HG03521 (cell line): Measurements from ENCODE around the gene NUP62CL.
A peak's percentile ranks its signal among the peaks of the same experiment; 100 is the strongest.

ENCODE experiments used
- ATAC-seq: cut with Tn5 transposase; IDR thresholded peaks from one replicate; pipeline ENCODE4 v1.9.1; 2021; ENCODE audit warnings: mild to moderate bottlenecking, moderate library complexity; ENCODE audit not compliant: unreplicated experiment

The NUP62CL gene

DNA sequence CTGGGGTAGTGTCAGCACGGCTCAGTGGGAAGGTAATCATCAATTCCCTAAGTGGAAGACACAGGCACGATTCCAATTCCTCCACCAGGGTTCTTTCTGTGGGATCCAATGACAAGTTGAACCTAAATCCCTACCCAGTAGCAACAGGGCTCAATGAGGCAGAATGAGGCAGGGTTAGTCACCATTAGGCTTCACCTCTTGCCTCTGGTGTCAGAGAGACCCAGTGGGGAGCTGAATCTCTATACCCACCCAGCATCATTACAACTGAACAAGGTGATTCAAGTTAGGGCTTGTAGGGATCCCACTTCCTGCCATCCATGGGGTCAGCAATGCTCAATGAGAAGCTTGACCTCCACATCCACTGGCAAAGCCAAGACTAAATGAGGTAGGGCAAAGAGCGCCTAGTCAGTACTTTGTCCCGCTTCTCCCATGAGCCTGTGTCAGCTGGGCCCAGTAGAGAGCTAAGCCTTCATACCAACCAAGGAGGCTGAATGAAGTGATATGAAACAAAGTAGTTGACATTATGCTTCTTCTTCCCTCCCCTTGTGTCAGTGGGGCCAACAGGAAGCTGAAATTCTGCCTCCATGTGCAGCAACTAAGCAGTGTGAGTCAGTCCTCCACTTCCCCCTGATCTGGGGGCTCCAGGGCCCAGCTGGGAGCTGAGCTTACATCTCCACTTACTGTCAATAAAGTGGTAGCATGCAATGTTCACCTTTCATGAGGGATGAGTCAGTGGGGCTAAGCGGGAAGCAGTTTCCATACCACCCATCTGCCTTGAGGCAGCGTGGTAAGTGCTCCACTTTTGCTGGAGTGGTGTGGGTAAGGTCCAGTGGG is 51.2 kb downstream of the NUP62CL start:
- ATAC-seq: no peak

DNA sequence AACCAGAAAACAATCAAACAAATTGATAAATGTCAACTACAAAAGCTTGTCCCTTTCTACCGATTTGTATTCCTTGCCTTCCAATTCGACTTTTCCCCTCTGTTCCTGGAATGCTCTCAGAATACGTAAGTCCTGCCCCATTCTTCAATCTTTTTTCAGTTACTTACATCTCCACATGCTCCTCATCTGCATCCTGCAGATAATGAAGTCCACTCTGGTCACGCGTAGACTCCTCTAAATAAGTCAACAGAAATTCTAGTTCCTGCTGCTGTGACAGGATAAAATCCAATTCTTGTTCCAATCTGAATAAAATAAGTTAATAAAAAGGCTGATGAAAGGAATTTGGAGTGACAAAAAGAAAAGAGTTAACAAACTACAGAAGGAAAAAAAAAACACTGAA is 53.2 kb downstream of the NUP62CL start:
- ATAC-seq: no peak

DNA sequence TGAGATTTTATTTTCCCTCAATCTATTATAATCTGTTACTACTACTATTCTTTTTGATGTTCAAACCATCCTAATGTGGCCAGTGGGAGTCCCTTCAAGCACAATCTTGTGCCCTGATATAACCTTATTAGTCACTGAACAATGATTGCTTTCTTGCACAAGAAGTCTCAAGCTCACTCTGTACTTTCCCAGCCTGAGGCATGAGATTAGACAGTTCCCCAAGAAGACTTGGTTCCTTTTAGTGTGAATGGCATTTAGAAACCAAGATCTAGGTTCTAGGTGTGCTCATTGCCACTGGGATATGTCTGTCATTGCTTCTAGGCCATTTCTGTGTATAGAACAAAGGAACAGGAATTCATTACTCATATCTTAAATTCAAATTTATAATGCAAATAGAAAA is 59.6 kb downstream of the NUP62CL start:
- ATAC-seq: no peak

DNA sequence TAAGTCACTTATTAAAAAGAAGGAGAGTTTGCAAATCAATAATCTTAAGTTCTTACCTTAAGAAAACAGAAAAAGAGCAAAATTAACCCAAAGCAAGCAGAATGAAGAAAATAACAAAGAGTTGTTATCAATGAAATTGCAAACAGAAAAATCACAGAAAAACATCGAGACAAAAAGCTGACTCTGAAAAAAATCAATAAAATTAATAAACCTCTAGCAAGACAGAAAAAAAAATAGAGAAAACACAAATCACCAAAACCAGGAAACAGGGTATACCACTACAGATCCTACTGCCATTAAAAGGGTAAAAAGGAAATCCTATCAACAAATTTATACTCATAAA is 70.3 kb downstream of the NUP62CL start:
- ATAC-seq: no peak

DNA sequence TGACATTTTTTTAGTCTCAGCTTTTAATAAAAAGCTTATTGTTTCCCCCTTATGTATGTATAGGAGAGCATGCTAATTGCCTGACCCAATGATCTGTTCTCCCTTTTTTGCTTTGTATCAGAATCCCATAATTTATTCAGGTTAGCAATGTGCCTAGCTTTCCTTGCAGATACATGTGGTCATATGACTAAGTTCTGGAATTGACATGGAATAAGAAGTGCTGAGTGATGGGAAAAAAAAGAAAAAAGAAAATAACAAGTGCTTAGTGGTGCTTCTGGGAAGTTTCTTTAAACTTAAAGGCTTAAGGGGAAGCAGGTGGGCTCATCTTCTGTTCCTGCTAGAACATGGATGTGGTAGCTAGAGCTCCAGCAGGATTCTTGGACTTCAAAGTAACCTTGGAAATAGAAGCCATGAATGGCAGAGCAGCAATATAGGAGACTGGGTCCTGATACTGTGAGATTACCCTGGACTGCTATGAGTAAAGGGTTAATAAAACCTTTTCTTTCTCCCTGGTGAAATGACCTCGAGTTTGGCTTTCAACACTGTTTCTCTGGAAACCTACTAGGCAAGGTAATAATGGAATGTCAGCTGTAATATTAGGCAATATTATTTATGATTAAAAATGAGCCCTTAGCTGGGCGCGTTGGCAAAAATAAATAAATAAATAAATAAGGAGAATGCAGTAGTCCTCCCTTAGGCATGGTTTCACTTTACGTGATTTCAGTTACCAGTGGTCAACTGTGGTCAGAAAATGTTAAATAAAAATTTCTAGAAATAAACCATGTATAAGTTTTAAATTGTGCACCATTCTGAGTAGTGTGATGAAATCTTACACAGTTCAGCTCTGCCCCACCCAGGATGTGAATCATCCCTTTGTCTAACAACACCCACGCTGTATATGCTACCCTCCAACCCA is 70.9 kb downstream of the NUP62CL start:
- no peak for ATAC-seq

DNA sequence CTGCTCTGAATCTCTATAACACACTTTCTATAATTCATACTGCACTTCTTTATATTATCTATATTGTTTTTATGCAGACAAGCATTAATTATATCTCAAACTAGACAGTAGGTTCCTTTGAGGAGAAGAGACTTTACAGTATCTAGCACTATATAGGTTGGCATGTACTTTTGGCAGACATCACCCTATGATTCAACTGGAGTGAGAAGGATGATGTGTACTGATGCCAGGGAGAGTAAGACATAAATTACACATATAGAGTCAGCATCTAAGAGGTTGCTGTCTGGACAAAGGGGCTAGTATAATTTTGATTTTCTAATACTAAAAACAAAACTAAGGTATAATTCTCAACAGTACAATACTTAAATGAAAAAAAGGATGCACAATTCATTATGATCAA is 82.5 kb downstream of the NUP62CL start:
- no peak for ATAC-seq

DNA sequence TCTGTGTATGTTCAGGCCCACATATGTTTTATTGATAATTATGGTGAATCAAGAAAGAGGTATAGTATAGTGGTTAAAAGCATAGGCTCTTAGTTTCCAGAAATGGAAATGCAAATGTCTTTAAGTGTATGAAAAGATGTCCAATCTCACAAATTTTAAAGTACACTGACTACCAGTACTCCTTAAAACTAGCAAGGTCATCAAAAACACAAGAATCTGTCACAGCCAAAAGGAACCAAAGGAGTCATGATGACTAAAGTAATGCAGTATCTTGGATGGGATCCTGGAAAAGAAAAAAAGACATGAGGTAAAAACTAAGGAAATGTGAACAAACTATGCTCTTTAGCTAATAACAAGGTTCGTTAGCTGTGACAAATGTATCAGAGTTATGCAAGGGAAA is 87.0 kb downstream of the NUP62CL start:
- ATAC-seq: no peak

DNA sequence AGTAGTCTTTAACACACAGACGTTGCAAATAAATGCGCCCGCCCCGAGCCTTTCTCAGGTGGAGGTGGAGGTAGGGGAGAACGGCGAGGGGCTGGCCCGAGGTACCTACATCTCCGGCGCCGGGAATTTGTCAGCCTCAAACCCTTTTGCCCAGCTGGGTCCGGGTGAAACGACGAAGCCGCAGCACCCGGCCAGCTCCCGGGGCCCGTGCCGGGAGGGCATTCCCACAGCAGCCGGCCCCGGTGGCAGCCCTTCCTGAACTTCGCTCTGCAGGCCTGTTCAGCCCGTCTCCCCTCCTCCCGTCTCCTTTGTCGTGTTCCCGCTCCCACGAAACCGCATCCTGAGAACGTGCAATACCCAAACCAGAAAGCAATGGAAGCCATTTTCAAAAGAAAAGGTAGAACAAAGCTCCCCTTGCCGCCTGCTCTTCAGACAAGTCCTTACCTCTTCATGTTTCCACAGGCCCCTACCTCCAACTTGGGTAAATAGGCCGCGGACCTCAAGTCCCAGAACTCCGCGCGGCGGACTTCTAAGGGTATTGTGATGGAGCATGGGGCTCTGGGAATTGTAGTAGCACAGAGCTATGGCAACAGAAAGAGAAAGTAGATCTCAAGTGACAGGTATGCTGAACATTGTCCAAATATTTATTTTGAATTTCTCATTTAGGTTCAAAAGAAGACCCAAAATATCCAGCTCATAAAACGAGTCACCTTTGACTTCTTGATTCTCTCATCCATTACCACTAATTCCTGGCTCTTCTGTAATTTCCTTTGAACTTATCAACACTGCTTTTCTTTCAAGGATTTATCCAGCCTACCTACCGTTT is 87.7 kb downstream of the NUP62CL start, which contains the start of gene RBM41:
Gene RBM41 (minus strand): TSS at position 501 of the 826 bp plus-strand sequence. CDS start 49 bp downstream, at position 452.
- peak; percentile 100 for ATAC-seq

DNA sequence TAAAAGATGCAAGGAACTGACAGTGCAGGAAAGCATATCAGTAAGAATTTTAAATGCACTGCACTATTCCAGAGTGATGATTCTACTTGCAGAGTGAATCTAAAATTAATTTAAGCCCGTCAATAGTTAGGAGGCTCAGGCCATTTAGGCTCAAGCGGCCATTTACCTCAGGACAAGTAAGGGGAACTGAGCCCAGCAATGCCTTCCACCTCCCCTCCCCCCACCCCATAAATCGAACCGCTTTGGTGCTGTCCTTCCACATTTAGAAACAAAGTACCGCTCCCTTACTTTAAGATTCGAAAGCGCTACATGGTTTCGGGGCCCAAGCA is 88.3 kb downstream of the NUP62CL start:
- ATAC-seq: no peak

DNA sequence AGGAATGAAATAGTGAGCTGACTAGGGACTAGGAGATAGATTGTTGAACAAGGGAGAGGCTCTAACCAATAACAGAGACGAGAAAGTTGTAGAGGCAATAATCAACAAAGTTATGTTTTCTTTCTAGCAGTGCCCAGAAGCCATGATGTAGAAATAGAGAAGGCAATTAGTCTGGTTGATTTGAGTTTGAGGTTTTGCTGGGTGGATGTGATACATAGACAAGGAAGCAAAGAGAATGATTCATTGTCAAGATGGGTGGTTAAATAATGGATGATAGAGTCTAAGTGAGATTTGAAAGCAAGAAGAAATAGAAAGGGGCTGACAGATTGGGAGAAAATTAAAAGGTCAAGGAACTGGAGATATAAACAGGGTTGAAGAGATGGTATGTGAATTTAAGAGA is 98.8 kb downstream of the NUP62CL start:
- no peak for ATAC-seq

DNA sequence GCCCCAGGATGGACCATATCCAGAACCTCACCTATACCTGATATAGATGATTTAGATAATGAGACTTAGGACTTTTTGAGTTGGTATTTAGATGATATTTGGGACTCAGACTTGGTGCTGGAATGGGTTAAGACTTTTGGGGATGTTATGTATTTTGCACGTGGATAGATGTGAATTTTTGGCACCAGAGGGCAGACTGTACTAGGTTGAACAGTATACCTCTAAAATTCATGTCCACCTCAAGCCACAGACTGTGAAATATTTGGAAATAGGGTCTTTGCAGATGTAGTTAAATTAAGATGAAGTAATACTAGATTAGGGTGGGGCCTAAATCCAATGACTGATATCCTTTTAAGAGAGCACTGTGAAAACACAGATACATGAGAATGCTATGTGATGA is 103.3 kb downstream of the NUP62CL start:
- ATAC-seq: no peak

DNA sequence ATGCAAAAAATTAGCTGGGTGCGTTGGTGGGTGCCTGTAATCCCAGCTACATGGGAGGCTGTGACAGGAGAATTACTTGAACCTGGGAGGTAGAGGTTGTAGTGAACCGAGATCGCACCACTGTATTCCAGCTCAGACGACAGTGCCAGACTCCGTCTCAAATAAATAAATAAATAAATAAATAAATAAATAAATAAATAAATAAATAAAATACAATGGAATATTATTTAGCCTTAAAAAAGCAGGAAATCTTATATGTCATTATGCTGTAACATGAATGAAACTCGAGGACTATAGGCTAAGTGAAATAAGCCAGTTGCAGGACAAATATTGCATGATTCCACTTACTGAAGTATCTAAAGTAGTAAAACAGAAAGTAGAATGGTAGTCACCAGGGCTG is 130.1 kb downstream of the NUP62CL start:
- no peak for ATAC-seq
